Naive B cell (primary cell): Measurements from ENCODE around the gene RALGAPA2. TPM values are rescaled to one million over a fixed set of nuclear protein-coding genes. Genes with fewer than 3 reads are reported as not detected.

Source experiments
- ATAC-seq, 2 donors: fragments of 150-1000 bp; cut with Tn5 transposase; 2 replicates each; pipeline ENCODE4 v1.10.0; 2021; ENCODE audit warnings: low read depth in 2 of 2, mild to moderate bottlenecking in 2 of 2, moderate library complexity in 2 of 2
- DNase-seq: peaks from one replicate; pipeline ENCODE4 v3.0.0; 2022
- H3K27ac Mint-ChIP-seq, 6 donors: one replicate each; pipeline ENCODE4 v1.8.0; 2020 to 2022; ENCODE audit warnings: mild to moderate bottlenecking in 6 of 6, mixed read lengths in 6 of 6, moderate library complexity in 5 of 6, inconsistent platforms in 2 of 6
- H3K27me3 Mint-ChIP-seq, 3 donors: one replicate each; pipeline ENCODE4 v1.8.0; 2021 to 2022; ENCODE audit warnings: mixed read lengths in 3 of 3, mild to moderate bottlenecking in 1 of 3
- H3K36me3 Mint-ChIP-seq, 2 donors: one replicate each; pipeline ENCODE4 v1.8.0; 2020 to 2022; ENCODE audit warnings: mixed read lengths in 2 of 2, inconsistent platforms in 1 of 2, mild to moderate bottlenecking in 1 of 2
- H3K4me1 Mint-ChIP-seq, 3 donors: one replicate each; pipeline ENCODE4 v1.8.0; 2020 to 2022; ENCODE audit warnings: mixed read lengths in 3 of 3, inconsistent platforms in 1 of 3, mild to moderate bottlenecking in 1 of 3, moderate library complexity in 1 of 3
- H3K4me3 Mint-ChIP-seq, 8 donors: one replicate each; pipeline ENCODE4 v1.8.0; 2020 to 2022; ENCODE audit warnings: mild to moderate bottlenecking in 8 of 8, mixed read lengths in 8 of 8, moderate library complexity in 8 of 8, inconsistent platforms in 2 of 8
- H3K9me3 Mint-ChIP-seq, 7 donors: one replicate each; pipeline ENCODE4 v1.8.0; 2020 to 2022; ENCODE audit warnings: mixed read lengths in 7 of 7, mild to moderate bottlenecking in 5 of 7, inconsistent platforms in 2 of 7, moderate library complexity in 1 of 7
- polyA plus RNA-seq, 6 donors: library from polyadenylated mRNA; unstranded; fragments of 300-500 nt; fragmentation: Illumina TruSeq; gene quantifications; one replicate each; pipeline ENCODE4 v1.2.3, GENCODE V29; 2021; ENCODE audit warnings: low read depth in 6 of 6

The RALGAPA2 gene
- polyA plus RNA-seq, 6 donors from 2014 or later = 3.6 to 7.3 (median 5.5) TPM

DNA sequence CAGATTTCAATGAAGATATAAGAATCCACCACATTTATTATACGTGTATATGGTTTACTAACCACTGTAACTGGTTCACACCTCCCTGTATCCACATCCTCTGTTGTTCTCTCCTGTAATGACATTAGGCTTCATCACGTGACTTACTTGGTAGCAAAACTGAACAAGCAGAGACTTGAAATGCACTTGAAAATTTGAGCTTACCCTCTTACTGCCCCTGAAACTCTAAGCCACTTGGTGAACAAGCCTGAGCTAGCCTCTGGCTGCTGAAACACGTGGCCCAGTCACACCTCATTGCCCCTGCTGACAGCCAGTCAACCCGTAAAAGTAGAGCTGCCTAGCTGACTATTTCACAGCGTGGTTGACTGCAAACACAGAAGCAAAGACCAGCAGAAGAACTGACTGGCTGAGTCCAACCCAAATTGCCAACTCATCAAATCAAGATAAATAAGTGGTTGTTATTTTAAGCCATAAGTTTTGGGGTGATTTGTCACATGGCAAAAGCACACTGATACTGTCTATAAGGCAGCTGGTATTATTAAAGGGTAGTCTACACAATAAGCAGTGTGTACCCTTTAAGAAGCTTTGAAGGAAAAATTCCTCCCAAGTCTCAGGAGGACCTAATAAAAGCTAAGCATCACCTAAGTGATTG is 109.0 kb downstream of the RALGAPA2 start:
- peaks cover 20 to 26% of the 10 kb centered on the region in 2 donors for H3K36me3 Mint-ChIP-seq
- peak; percentile 51 to 53 for ATAC-seq
- DNase-seq = no peak
- H3K27ac Mint-ChIP-seq = peak overlapping the region in 1 of 6 donors; percentile 8
- no peak overlapping the region for H3K4me3 Mint-ChIP-seq
- no peaks in the 10 kb centered on the region for H3K9me3 Mint-ChIP-seq
- H3K27me3 Mint-ChIP-seq = no peaks in the 10 kb centered on the region
- peaks cover 0 to 14% (median 8%) of the 10 kb centered on the region in 3 donors for H3K4me1 Mint-ChIP-seq

DNA sequence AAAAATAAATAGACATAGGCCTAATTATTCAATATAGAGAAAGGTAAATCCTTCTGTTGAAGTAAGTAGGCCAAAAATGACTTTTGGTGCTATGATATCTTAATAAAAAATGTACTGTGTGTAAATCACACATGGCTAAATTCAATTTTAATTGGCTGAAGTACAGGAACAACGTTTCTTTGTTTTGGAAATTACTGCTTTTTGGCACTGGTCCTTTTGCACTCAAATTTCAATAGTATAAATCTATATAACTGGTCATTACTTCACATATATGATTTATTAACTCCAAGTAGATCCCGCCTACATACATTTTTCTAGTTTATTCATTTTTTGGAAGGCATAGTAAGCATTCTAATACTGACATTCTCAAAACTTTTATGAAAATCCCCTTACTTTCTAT is 114.5 kb downstream of the RALGAPA2 start:
- ATAC-seq = no peak
- H3K27ac Mint-ChIP-seq = no peak overlapping the region
- no peaks in the 10 kb centered on the region for H3K27me3 Mint-ChIP-seq
- no peak for DNase-seq
- H3K4me3 Mint-ChIP-seq = no peak overlapping the region
- peaks cover 0 to 4% of the 10 kb centered on the region in 2 donors for H3K36me3 Mint-ChIP-seq
- no peaks in the 10 kb centered on the region for H3K9me3 Mint-ChIP-seq
- no peaks in the 10 kb centered on the region for H3K4me1 Mint-ChIP-seq

DNA sequence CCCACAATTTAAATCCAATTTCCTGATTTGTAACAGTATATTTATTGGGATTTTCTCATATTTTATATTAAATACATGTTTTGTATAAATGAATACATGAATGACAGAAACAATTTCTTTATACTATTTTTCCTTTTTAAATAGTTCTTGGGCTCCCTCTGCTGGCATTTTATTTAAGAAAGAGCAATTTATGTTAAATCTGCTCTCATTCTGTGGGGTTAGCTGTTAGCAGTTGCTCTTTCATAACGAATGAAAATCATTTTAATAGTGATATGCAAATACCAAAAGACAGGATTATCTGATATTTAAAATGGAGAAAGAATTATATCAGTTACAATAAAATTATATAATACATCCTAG is 118.3 kb downstream of the RALGAPA2 start:
- Mint-ChIP-seq H3K27me3 (no peaks in the 10 kb centered on the region), H3K27ac (no peak overlapping the region), H3K9me3 (no peaks in the 10 kb centered on the region), H3K36me3 (peaks cover 10 to 17% of the 10 kb centered on the region in 2 donors), H3K4me3 (no peak overlapping the region), H3K4me1 (no peaks in the 10 kb centered on the region)
- DNase-seq (no peak), ATAC-seq (no peak)

DNA sequence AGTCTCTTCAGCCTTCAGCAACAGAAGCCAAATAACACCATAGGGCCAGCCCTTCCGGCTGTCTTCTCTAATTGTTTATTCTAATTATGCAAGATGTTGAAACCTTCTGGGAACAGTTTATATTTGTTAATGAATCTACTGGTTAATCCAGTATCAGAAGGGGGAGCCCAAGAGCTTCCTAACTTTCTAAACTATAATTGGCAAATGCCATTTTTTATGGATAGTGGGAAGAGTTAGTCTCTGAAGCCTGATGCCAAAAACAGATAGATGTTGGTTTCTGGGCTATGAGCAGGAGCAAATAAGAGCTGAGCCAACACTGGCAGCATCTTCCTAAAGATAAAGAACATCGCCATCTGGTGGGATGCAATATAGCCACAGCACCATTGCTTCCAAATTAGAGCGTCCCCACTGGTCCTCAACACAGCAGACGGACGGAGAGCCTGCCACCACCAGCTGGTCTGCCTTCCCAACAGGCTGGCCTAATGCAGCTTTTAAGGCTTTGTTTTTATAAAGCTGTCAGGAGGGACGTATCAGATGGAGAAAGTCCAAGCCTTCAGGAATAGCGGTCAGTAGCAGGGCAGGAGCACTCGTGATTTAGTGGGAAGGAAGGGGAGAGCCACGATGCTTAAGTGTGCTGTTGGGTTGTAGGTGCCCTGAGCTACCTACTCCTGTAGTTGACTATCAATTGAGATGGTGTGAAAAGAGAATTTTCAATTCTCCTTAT is 118.8 kb downstream of the RALGAPA2 start:
- ATAC-seq = no peak
- peak overlapping the region in 1 of 6 donors; percentile 42 for H3K27ac Mint-ChIP-seq

DNA sequence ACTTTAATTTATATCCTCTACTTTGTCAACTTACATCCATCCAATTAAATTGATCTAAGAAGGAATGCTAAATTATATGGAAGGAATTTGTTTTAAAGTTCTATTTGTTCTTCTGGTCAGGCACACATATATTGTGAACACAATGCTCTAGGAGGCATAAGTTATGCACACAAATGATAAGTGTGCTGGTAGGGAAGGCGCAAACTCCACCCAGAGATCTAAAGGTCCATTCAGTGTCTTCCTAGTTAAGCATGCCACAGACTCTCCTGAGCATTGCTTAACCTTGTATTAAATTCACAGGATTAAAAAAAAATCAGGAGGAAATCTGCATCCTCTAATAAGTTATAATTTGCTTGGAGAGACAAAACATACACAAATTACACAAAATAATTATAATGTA is 127.3 kb downstream of the RALGAPA2 start:
- H3K27ac Mint-ChIP-seq = no peak overlapping the region
- no peak for ATAC-seq
- peaks cover 60 to 62% of the 10 kb centered on the region in 2 donors for H3K36me3 Mint-ChIP-seq
- no peaks in the 10 kb centered on the region for H3K27me3 Mint-ChIP-seq
- no peak for DNase-seq
- no peaks in the 10 kb centered on the region for H3K4me1 Mint-ChIP-seq
- H3K9me3 Mint-ChIP-seq = peaks cover 0 to 2% (median 0%) of the 10 kb centered on the region in 7 donors
- H3K4me3 Mint-ChIP-seq = no peak overlapping the region

More for the DNA sequence above, 118.8 kb downstream of the RALGAPA2 start:
- no peak overlapping the region for H3K4me3 Mint-ChIP-seq
- no peaks in the 10 kb centered on the region for H3K4me1 Mint-ChIP-seq
- H3K9me3 Mint-ChIP-seq = no peaks in the 10 kb centered on the region
- H3K27me3 Mint-ChIP-seq = no peaks in the 10 kb centered on the region
- H3K36me3 Mint-ChIP-seq = peaks cover 12 to 16% of the 10 kb centered on the region in 2 donors
- DNase-seq = no peak

DNA sequence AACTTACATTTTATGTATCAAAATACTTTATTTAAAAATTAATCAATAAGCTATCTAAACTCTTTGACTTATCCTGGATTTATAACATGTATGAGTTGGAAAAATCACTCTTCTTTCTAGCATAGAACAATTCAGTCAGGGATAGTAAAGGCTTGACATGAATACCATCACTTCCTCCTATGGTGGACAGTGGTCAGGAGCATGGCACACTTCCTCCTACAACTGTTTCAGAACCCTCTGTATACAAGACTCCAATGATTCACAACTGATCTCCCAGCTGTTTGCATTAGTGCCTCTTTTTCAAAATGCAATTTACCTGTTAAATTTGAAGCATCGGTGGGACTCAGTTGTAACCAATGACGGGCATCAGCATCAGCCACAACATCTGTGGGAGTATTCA is 129.7 kb downstream of the RALGAPA2 start:
- Mint-ChIP-seq H3K9me3 (peaks cover 0 to 2% (median 0%) of the 10 kb centered on the region in 7 donors), H3K36me3 (peaks cover 45 to 46% of the 10 kb centered on the region in 2 donors), H3K27ac (no peak overlapping the region)

DNA sequence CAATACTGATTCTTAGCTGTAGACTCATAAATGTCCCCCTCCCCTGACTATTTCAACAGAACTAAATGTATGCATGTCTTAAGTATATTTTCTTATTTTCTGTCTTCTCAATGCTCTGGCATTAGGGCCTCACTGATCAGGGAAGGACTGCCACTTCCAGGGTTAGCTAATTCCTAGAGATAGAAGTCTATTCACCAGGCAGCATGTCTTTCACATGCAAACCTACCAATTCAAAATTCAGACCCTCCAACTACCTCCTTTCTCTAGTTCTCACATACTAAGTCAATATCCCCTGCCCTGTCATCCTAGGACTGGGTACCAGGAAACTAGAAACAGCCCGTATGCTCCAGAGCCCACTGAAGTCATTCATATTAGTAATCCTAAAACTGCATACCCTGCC is 132.3 kb downstream of the RALGAPA2 start:
- DNase-seq = no peak
- no peaks in the 10 kb centered on the region for H3K4me1 Mint-ChIP-seq
- peak overlapping the region in 1 of 6 donors; percentile 24 for H3K27ac Mint-ChIP-seq
- H3K4me3 Mint-ChIP-seq = no peak overlapping the region
- ATAC-seq = no peak
- peaks cover 27 to 34% of the 10 kb centered on the region in 2 donors for H3K36me3 Mint-ChIP-seq
- H3K27me3 Mint-ChIP-seq = no peaks in the 10 kb centered on the region
- H3K9me3 Mint-ChIP-seq = no peaks in the 10 kb centered on the region

More for the DNA sequence above, 129.7 kb downstream of the RALGAPA2 start:
- Mint-ChIP-seq H3K4me3 (no peak overlapping the region), H3K4me1 (no peaks in the 10 kb centered on the region), H3K27me3 (no peaks in the 10 kb centered on the region)
- ATAC-seq (no peak), DNase-seq (no peak)

DNA sequence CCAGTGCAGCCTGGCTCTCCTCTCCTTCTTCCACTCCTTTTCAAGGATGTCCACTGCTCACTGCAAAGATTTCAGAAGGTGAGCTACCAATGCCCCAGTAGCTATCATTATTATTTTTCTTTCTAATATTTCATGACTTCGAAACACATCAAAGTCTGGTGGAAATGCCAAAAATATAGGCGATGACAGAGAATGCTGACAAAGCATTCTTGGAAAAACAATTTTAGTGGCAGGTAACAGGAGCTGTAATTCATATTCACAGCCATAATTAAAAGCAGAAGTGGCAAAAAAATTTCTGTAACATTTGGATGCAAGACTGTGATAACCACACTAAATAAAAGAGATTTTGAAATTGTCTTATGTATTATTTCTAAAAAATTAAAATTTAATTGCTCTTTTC is 133.6 kb downstream of the RALGAPA2 start:
- H3K4me1 Mint-ChIP-seq = no peaks in the 10 kb centered on the region
- H3K4me3 Mint-ChIP-seq = no peak overlapping the region
- no peak overlapping the region for H3K27ac Mint-ChIP-seq
- DNase-seq (no peak), ATAC-seq (no peak)
- no peaks in the 10 kb centered on the region for H3K27me3 Mint-ChIP-seq
- no peaks in the 10 kb centered on the region for H3K9me3 Mint-ChIP-seq
- H3K36me3 Mint-ChIP-seq = peaks cover 24 to 29% of the 10 kb centered on the region in 2 donors

DNA sequence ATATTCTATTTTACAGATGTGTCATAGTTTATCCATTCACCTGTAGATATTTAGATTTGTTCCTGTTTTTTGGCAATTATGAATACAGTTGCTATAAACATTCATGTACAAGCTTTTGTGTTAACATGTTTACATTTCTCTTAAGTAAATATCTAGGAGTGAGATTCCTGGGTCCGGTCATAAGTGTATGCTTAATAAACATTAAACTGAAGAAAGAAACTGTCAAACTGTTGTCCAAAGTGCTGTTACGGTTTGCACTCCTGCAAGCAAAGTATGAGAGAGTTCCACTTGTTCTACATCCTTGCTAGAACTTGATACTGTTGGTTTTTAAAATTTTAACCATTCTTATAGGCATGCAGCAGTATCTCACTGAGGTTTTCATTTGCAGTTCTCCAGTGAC is 138.6 kb downstream of the RALGAPA2 start:
- Mint-ChIP-seq H3K9me3 (no peaks in the 10 kb centered on the region), H3K4me1 (no peaks in the 10 kb centered on the region), H3K36me3 (peaks cover 23 to 24% of the 10 kb centered on the region in 2 donors), H3K27ac (no peak overlapping the region), H3K27me3 (no peaks in the 10 kb centered on the region), H3K4me3 (no peak overlapping the region)
- DNase-seq (no peak), ATAC-seq (no peak)

DNA sequence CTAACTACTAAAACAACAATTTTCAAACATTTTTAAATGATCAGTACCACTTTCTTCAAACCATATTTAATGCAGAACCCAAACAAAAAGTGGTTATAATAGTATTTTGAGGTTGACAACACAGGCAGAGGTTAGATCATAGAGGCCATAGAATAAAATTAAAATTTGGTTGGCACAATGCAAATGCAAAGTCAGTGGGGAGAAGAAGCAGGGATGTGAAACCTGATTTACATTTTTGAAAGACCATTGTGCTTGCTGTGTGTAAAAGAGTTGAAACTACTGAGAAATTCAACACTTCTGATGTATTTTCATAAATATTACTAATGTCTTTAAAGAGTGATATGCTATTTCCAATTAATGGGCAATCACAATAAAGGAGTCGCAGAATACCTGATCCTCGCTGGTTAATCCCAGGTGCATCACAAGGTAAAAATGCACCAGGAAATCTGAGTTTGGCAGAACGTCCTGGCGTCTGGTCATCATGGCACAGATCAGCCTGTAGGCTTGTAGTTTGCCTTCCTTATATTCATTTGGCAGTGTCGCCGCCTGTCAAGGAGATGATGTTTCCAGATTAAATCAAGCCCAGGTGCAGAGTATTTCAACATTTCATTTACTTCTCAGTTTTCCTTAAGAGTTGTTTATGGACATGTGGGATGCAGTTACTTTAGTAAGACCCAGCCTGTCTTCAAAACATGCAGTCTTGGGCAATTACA is 141.2 kb downstream of the RALGAPA2 start:
- H3K27ac Mint-ChIP-seq = peak overlapping the region in 3 of 6 donors; percentile 5 to 39 (median 8)
- no peak for DNase-seq
- ATAC-seq = no peak
- peaks cover 23 to 28% of the 10 kb centered on the region in 2 donors for H3K36me3 Mint-ChIP-seq
- no peaks in the 10 kb centered on the region for H3K4me1 Mint-ChIP-seq
- no peaks in the 10 kb centered on the region for H3K27me3 Mint-ChIP-seq
- no peaks in the 10 kb centered on the region for H3K9me3 Mint-ChIP-seq
- no peak overlapping the region for H3K4me3 Mint-ChIP-seq

DNA sequence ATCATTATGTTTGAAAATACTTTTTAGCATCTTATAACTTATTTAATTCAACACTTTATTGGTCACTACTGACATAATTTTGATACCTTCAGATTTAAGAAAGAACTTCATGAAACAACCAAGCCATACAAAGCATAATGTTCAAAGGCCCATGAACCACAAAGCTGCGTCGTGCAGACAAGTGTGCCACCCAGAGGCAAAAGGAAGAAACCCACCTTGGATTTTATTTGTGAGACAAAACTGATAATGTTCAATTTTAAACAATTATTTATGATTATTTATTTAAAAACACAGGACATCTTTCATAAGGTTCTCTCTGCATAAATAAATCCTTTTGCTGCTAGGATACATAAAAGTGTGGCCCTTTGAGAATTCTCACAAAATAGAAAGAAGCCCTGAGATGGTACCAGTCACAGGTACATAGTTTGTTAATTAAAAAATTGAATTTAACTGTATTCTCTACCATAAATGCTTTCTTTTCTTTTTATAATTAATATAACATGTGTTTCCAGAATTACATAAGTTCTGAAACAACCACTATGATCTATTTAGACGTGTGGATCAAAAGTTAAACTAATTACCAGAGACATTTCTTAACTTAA is 143.7 kb downstream of the RALGAPA2 start:
- Mint-ChIP-seq H3K4me1 (no peaks in the 10 kb centered on the region), H3K36me3 (peaks cover 11 to 18% of the 10 kb centered on the region in 2 donors), H3K9me3 (no peaks in the 10 kb centered on the region), H3K4me3 (no peak overlapping the region), H3K27me3 (no peaks in the 10 kb centered on the region), H3K27ac (no peak overlapping the region)
- ATAC-seq (no peak), DNase-seq (peak; percentile 6)

DNA sequence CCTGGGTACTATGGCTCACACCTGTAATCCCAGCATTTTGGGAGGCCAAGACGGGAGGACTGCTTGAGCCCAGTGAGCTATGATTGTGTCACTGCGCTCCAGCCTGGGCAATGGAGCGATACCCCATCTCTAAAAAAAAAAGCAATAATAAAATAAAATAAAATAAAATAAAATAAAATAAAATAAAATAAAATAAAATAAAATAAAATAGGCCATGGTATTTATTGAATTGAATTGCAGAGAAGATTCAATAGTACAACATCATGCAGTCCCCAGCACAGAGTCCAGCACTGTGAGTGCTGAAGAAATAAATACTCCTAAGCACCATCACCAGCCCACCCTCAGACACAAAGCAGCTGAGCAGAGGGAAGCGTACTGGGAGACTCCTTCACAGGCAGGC is 144.7 kb downstream of the RALGAPA2 start:
- Mint-ChIP-seq H3K27me3 (no peaks in the 10 kb centered on the region), H3K4me3 (no peak overlapping the region), H3K4me1 (no peaks in the 10 kb centered on the region), H3K36me3 (peaks cover 11 to 18% of the 10 kb centered on the region in 2 donors), H3K27ac (no peak overlapping the region), H3K9me3 (no peaks in the 10 kb centered on the region)
- no peak for ATAC-seq
- no peak for DNase-seq

DNA sequence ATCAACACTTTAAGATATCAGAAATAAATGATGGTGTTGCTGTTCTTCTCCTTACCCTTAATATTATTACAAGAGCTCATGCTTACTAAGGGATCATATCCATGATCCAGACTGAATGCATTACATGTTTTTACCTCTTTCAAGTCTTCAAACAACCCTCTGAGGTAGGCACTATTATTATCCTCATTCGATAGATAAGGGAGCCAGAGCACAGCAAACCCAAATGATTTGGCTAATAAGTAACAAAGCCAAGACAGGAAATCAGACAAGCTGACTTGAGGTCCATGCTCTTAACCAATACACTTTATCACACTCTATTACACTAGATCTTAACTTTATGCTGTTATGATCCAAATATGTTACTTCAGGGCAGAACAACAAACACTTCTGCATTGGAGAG is 145.9 kb downstream of the RALGAPA2 start:
- Mint-ChIP-seq H3K4me3 (no peak overlapping the region), H3K9me3 (no peaks in the 10 kb centered on the region), H3K4me1 (no peaks in the 10 kb centered on the region), H3K27me3 (no peaks in the 10 kb centered on the region), H3K27ac (no peak overlapping the region), H3K36me3 (peaks cover 12 to 18% of the 10 kb centered on the region in 2 donors)
- DNase-seq (no peak), ATAC-seq (no peak)
